Fibroblast of skin of right biceps (primary cell): ENCODE measurements around the gene SDR42E2.
"Not testable (repeated sequence)": the region's sequence is repeated elsewhere in the genome, so short reads cannot be mapped to it uniquely, and the experiment has no call there.

Experiments
- DNase-seq: peaks from one replicate; pipeline ENCODE4 v3.0.0-alpha.2; 2013

SDR42E2 gene

GRCh38 chr16:22163806-22164205 lies 1.5 kb downstream of the SDR42E2 start:
- DNase-seq = no peak

DNA sequence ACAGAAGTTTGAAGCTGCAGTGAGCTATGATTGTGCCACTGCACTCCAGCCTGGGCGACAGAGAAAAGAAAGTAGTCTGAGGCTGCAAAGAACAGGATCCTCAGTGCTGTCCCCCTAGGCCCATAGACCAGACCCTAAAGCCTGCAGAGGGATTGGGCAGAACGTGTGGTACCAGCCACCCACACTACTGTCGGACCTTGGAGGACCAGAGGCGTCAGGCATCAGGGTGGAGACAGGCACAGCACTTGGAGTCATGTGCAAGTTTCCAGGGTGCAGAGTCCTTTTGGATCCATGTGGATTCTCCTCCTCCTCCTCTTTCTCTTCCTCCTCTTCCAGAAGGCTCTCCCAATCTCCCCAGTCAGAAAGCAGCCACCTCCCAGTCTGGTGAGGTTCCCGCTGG lies 2.2 kb downstream of the SDR42E2 start:
- DNase-seq = no peak

- no peak for DNase-seq
Measured at GRCh38 chr16:22165508-22166285, 3.4 kb downstream of the SDR42E2 start.

DNA sequence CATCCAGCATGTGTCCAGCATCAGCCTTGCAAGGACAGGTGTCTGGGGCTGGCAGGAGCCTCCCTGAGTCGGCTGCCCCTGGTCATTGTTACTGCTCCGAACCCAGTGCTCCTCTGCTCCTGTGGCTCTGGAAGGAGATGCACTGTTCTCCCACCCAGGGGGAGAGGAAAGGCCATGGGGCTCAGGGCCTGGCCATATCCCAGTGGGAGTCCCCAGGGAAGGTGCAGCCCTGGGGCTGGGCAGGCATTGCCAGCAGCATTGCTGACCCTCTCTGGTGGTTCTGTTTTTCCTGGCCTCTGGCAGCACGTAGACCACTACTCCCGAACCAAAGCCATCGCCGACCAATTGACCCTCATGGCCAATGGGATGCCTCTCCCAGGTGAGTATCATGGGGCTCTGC lies 9.6 kb downstream of the SDR42E2 start:
- DNase-seq = no peak

- not testable (repeated sequence) for DNase-seq
Measured at GRCh38 chr16:22172642-22173041, 10.3 kb downstream of the SDR42E2 start.

GRCh38 chr16:22174642-22175041 lies 12.3 kb downstream of the SDR42E2 start:
- no peak for DNase-seq

DNA sequence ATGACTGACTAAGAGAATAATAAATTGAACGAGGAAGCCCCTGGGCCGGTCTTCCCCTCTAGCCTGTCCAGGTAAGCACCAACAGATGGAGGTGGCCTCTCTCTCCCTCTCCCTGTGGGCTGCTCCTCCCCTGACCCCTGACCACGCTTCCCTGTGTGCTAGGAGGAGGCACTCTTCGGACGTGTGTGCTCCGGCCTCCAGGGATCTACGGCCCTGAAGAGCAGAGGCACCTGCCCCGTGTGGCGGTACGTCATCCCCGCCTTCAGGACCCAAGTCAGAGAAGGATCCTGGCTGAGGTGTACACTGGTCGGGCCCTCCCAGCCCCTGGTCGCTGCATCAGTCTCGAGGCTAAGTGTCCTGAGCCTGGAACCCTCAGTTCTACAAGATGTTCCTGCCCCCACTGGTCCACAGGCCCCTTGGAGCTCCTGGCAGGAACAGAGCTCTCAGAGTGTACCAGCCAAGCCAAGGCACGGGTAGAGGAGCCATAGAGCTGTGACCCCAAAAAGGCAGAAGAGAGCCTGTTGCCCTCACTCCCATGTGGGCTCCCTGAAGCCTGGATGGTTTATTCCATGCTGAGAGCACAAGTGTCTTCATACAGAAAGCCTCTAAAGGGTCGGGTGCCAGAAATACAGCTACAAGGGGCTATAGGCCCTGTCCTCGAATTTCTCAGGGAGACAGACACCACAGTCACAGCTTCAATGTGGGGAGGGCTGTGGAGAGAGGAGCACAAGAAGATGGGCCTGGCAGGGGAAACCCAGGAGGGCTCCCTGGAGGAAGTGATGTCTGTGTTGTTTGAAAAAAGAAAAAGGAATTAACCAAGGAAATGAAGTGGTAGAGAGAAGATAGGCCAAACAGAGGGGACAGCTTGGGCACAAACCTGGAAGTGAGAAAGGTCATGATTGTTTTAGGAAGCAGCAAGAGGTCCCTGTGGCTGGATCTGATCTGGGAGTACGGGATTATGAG lies 15.9 kb downstream of the SDR42E2 start:
- no peak for DNase-seq

GRCh38 chr16:22181426-22181825 lies 19.1 kb downstream of the SDR42E2 start:
- no peak for DNase-seq

DNA sequence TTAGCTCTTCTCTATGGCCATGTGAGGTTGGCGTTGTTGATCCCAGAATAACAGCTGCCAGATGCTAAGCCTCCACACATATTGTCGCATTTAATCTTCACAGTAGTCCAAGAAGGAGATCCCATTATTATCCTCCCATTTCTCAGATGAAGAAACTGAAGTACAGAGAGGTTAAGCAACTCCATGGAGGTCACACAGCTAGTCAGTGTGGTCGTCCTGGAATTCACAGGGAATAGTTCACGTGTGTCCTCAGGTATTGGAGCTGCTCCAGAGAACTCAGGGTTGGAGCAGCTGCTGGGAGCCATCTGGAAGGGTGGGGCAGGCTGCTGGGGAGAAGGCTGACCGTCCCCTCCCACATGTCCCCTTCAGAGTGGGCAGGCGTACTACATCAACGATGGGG lies 19.5 kb downstream of the SDR42E2 start:
- no peak for DNase-seq

DNA sequence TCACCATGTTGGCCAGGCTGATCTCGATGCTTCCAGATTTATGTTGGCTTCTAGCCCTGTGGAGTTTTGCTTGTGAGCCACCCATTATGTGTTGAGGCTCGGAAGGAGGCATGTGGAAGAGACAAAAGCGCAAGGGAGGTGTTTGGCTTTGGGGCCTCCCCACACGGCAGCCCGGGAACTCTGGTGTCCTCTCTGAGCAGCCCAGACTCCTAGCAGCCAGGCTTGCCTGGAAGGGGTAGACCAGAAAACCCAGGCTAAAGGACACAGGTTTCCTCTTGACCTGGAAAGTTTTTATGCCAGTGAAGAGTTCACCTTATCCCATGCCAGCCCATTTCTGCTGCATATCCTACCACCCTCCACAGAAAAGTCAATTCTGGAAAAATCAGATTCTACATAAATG lies 21.0 kb downstream of the SDR42E2 start:
- DNase-seq = no peak

DNA sequence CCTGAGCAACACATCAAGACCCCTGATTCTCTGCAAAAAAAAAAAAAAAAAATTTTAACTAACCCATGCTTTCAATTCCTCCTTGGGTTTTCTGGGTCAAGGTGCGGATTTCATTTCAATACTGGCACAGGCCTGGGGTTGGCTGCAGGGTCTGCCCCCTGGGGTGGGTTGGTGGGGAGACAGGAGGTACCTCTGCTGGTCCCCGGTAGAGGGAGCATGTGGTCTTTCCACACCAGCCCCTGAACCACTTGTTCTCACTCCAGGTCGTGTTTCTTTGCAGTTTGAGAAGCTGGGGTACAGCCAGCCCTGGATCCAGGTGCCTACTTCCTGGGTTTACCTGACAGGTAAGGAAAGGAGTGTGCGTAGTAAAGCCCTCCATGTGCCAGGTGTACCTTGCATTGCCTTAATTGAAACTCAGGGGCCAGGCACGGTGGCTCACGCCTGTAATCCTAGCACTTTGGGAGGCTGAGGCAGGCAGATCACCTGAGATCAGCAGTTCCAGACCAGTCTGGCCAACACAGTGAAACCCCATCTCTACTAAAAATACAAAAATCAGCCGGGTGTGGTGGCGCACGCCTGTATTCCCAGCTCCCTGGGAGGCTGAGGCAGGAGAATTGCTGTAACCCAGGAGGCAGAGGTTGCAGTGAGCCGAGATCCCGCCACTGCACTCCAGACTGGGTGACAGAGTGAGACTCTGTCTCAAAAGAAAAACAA lies 21.8 kb downstream of the SDR42E2 start:
- DNase-seq = no peak

DNA sequence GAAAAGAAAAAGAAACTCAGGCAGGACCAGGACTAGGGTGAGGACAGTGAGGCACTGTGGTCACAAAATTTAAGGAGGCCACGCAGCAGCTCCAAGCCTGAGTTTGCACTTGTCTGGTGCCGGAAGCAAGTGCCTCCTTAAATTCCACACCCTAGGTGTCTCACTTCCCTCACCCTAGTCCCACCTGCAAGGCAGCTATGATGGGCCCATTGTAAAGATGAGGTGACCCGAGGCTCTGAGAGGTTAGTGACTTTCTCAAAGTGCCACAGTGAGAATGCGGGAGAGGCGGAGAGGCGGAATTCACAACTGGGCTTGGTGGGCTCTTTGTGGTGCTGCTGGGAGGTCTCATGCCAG lies 22.3 kb downstream of the SDR42E2 start:
- DNase-seq = no peak

DNA sequence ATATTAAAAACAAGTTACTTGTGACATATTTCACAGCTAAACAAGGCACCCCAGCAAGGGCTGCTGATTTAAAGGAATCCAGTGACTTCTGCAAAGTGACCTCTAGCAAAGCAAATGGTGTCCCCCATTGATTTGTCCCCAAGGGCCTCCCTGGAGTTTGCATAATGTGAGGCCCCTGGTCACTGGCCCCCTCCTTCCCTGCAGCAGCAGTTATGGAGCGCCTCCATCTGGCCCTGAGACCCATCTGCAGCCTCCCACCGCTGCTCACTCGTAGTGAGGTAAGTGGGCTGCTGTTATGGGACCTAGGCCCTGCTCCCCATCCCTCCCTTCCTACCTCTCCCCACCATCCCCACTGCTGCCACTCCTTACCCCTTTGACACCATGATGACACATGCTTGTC lies 24.2 kb downstream of the SDR42E2 start:
- no peak for DNase-seq

DNA sequence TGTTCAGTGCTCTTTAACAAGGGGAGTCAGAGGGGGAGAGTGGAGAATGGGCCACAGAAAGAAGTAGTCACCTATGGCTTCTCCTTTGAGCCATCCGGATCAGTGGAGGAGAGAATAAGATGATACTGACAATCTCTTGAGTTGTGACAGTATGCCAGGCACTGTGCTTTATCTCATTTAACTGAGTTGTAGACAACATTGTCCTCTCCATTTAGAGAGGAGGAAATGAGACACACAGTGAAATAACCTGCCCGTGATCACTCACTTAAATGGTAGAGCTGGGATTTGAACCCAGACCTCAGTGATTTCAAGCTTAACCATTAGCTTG lies 25.9 kb downstream of the SDR42E2 start:
- DNase-seq = no peak

- peak; percentile 80 for DNase-seq
Measured at GRCh38 chr16:22188595-22189442, 26.5 kb downstream of the SDR42E2 start.

- DNase-seq = peak; percentile 22
Measured at GRCh38 chr16:22189473-22190080, 27.3 kb downstream of the SDR42E2 start.

- no peak for DNase-seq
Measured at GRCh38 chr16:22190081-22190775, 27.9 kb downstream of the SDR42E2 start.

DNA sequence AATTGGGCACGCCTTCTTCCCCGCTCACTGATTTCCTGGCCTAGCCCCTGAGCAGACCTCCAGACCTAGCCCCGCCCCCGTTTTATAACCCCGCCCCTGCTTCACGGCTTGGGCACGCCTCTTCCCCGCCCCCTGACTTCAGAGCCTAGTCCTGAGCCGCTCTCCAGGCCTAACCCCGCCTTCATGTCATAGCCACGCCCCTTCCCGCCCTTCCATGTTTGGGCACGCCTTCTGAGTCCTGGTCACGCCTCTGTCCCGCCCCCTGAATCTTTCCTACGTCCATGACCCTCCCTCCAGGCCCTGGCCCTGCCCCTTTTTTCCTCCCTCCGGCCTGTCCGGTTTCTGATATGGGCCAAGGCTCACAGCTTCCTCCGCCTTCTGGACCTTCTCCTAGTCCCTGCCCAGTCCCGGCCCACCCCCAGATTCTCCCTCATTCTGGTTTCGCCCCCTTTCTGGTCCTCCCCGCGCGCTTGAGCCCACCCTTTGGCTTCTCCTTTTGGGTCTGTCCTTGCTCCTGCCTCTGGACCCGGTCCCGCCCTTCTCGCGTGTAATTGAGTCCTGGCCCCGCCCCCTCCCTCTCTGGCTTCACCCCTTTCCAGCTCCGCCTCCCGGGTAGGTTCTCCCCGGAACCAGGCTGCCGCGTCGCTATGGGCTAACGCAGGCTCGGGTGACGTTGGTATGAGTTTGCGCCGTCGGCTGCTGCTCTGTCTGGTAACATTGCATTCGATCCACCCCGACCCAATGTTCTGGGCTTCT lies 28.6 kb downstream of the SDR42E2 start:
- peak; percentile 99 for DNase-seq

DNA sequence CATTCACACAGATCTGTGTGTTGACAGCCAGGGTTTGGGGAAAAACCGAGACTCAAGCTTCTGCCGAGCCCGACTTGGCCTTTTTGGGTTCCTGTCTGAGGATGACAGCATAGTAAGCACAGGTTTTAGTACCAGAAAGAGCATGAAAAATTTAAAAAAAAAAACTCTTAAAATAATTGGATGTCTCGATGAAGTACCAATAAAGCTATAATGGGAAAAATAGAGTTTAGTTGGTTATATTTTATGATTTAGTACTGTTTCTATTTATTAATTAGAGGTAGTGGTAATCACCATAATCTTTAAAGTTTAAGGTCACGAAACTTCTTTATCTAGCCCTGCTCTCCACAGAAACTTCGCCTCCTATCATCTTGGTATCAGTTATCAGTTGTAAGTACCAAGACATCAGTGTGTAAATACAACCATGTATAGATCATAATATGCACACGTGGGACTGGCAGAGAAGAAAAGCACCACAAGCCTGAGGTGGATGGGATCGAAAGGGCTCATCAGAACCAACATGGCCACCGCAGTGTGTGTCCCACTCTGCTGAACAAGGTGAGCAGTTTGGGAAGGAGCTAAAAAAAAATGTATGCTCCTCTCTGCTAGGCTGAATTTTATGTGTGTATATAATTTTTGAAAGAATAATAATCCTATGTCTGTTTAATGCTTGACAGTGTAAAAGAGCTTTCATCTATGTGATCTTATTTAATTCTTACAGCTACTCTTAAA lies 29.4 kb downstream of the SDR42E2 start:
- DNase-seq = peak; percentile 18
